ENCODE results near the gene ATP8A2. TPM values are rescaled to one million over a fixed set of nuclear protein-coding genes. Genes with fewer than 3 reads are reported as not detected.

The ATP8A2 gene
- total RNA-seq, 3 donors from 2014 or later (not counting 1 experiment from before 2014, with no cell fraction given) = 0.43 to 0.68 (median 0.59) TPM

DNA sequence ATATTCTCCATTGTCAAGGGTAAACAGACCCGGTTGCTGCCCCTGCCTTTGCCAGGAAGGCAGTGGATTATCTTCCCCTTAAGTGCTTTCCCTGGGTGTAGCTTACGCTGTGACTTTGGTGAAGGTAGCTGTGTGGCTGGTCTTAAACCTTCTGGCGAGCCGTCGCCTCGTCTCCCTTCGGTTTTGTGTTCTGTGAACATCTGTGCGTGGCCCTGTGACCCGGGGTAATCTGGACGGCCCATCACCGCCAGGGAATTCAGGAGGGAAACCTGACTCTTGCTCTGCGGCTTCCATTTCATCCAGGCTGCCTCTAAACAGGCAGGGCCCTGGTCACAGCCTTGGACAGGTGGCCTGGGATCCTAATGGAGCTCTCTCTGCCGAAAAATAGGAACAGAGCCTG lies 601.3 kb downstream of the ATP8A2 start:
- Mint-ChIP-seq H3K36me3 (no peaks in the 10 kb centered on the region), H3K4me3 (no peak overlapping the region), H3K4me1 (peaks cover 10 to 15% of the 10 kb centered on the region in 2 donors), H3K9me3 (no peaks in the 10 kb centered on the region), H3K27me3 (ENCODE audit: low read depth in 2 of 2) (peaks cover 3 to 14% of the 10 kb centered on the region in 2 donors), H3K27ac (no peak overlapping the region)
- Histone ChIP-seq H3K36me3 (ENCODE audit: control insufficient read depth, insufficient read depth, low read length) (no peaks in the 10 kb centered on the region), H3K4me1 (ENCODE audit: control insufficient read depth, insufficient read depth, low read length) (peaks cover 15% of the 10 kb centered on the region), H3K4me3 (ENCODE audit: low read length) (no peak overlapping the region), H3K27ac (ENCODE audit: low read length) (no peak overlapping the region), H3K9me3 (ENCODE audit: control insufficient read depth, insufficient read depth, low read length) (no peaks in the 10 kb centered on the region), H3K27me3 (ENCODE audit: control insufficient read depth, insufficient read depth, low read length) (no peaks in the 10 kb centered on the region)
- no peak for TF ChIP-seq CTCF (IDR thresholded peaks at IDR 0.05)
- intact Hi-C loops (cut with micrococcal nuclease) = no loop called here
- ATAC-seq (no peak), DNase-seq (no peak)
- WGBS (ENCODE audit: insufficient coverage) = 88% methylated on average over 13 of the region's 13 CpGs

- Histone ChIP-seq H3K27me3 (ENCODE audit: control insufficient read depth, insufficient read depth, low read length) (no peaks in the 10 kb centered on the region), H3K4me3 (ENCODE audit: low read length) (no peak overlapping the region), H3K9me3 (ENCODE audit: control insufficient read depth, insufficient read depth, low read length) (no peaks in the 10 kb centered on the region), H3K27ac (ENCODE audit: low read length) (no peak overlapping the region), H3K36me3 (ENCODE audit: control insufficient read depth, insufficient read depth, low read length) (no peaks in the 10 kb centered on the region), H3K4me1 (ENCODE audit: control insufficient read depth, insufficient read depth, low read length) (peaks cover 15% of the 10 kb centered on the region)
- Mint-ChIP-seq H3K9me3 (no peaks in the 10 kb centered on the region), H3K36me3 (no peaks in the 10 kb centered on the region), H3K4me3 (no peak overlapping the region), H3K27ac (no peak overlapping the region), H3K27me3 (ENCODE audit: low read depth in 2 of 2) (peaks cover 6 to 18% of the 10 kb centered on the region in 2 donors), H3K4me1 (peaks cover 10 to 15% of the 10 kb centered on the region in 2 donors)
- no peak for TF ChIP-seq CTCF (IDR thresholded peaks at IDR 0.05)
- intact Hi-C loops (cut with micrococcal nuclease) = no loop called here
- DNase-seq = peak in 1 of 2 donors; percentile 62
- WGBS (ENCODE audit: insufficient coverage) = 80% methylated on average over 7 of the region's 7 CpGs
- ATAC-seq = no peak
Observed at GRCh38 chr13:25973576-25973975, 601.8 kb downstream of the ATP8A2 start.

DNA sequence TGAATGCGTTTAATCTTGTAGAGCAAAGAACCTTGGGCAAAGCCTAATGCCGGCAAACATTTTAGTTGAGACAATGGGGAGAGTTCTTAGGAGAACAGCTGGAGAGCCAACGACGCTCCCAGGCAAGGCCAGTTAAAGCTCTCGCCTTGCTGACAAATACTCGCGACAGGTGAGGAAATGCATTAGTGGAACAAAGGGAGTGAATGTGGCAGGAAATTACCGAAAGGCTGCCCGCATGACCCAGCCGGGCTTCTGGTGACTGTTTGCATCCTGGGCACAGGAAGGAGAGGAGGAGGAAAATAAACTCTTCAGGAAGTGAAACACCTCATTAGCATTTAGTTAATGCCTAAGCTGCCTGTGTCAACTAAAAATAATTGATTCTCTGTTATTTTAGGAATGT lies 605.4 kb downstream of the ATP8A2 start:
- H3K27ac Mint-ChIP-seq = no peak overlapping the region
- H3K9me3 Mint-ChIP-seq = no peaks in the 10 kb centered on the region
- intact Hi-C loops (cut with micrococcal nuclease) = no loop called here
- H3K4me3 Mint-ChIP-seq = no peak overlapping the region
- ATAC-seq = no peak
- peaks cover 5 to 8% of the 10 kb centered on the region in 2 donors for H3K4me1 Mint-ChIP-seq
- Histone ChIP-seq H3K27me3 (ENCODE audit: control insufficient read depth, insufficient read depth, low read length) (no peaks in the 10 kb centered on the region), H3K27ac (ENCODE audit: low read length) (no peak overlapping the region), H3K4me1 (ENCODE audit: control insufficient read depth, insufficient read depth, low read length) (peaks cover 11% of the 10 kb centered on the region), H3K4me3 (ENCODE audit: low read length) (no peak overlapping the region), H3K9me3 (ENCODE audit: control insufficient read depth, insufficient read depth, low read length) (no peaks in the 10 kb centered on the region), H3K36me3 (ENCODE audit: control insufficient read depth, insufficient read depth, low read length) (no peaks in the 10 kb centered on the region)
- peak in 1 of 2 donors; percentile 22 for DNase-seq
- H3K27me3 Mint-ChIP-seq (ENCODE audit: low read depth in 2 of 2) = peaks cover 6 to 18% of the 10 kb centered on the region in 2 donors
- TF ChIP-seq CTCF (IDR thresholded peaks at IDR 0.05) = no peak
- H3K36me3 Mint-ChIP-seq = no peaks in the 10 kb centered on the region
- WGBS (ENCODE audit: insufficient coverage) = 14% methylated on average over 10 of the region's 10 CpGs

- H3K27ac Mint-ChIP-seq = no peak overlapping the region
- H3K4me1 Mint-ChIP-seq = peaks cover 5 to 8% of the 10 kb centered on the region in 2 donors
- no peak overlapping the region for H3K4me3 Mint-ChIP-seq
- Histone ChIP-seq H3K36me3 (ENCODE audit: control insufficient read depth, insufficient read depth, low read length) (no peaks in the 10 kb centered on the region), H3K9me3 (ENCODE audit: control insufficient read depth, insufficient read depth, low read length) (no peaks in the 10 kb centered on the region), H3K27ac (ENCODE audit: low read length) (no peak overlapping the region), H3K4me3 (ENCODE audit: low read length) (no peak overlapping the region), H3K27me3 (ENCODE audit: control insufficient read depth, insufficient read depth, low read length) (no peaks in the 10 kb centered on the region), H3K4me1 (ENCODE audit: control insufficient read depth, insufficient read depth, low read length) (peaks cover 8% of the 10 kb centered on the region)
- DNase-seq (no peak), ATAC-seq (no peak)
- TF ChIP-seq CTCF (IDR thresholded peaks at IDR 0.05) = no peak
- H3K27me3 Mint-ChIP-seq (ENCODE audit: low read depth in 2 of 2) = peaks cover 6 to 18% of the 10 kb centered on the region in 2 donors
- no peaks in the 10 kb centered on the region for H3K36me3 Mint-ChIP-seq
- WGBS (ENCODE audit: insufficient coverage) = 56% methylated on average over 4 of the region's 4 CpGs
- H3K9me3 Mint-ChIP-seq = no peaks in the 10 kb centered on the region
- intact Hi-C loops (cut with micrococcal nuclease) = no loop called here
Observed at GRCh38 chr13:25977671-25978070, 605.9 kb downstream of the ATP8A2 start.

Data from natural killer cell (primary cell).